Ishikawa (cell line): ENCODE measurements around the gene RYR3.

ENCODE experiments used
- CEBPB ChIP-seq: IDR thresholded peaks from 2 replicates; pipeline ENCODE4 v1.6.1; 2012
- CREB1 ChIP-seq: IDR thresholded peaks from 2 replicates; pipeline ENCODE4 v1.6.1; 2012; ENCODE audit warnings: low read depth
- EGR1 ChIP-seq: IDR thresholded peaks from 2 replicates; pipeline ENCODE4 v1.6.1; 2012
- EP300 ChIP-seq: IDR thresholded peaks from 2 replicates; pipeline ENCODE4 v1.6.1; 2012; ENCODE audit warnings: borderline replicate concordance
- FOXM1 ChIP-seq: IDR thresholded peaks from 2 replicates; pipeline ENCODE4 v1.6.1; 2012; ENCODE audit warnings: low read depth, borderline replicate concordance
- NFIC ChIP-seq: IDR thresholded peaks from 2 replicates; pipeline ENCODE4 v1.6.1; 2012
- RAD21 ChIP-seq: IDR thresholded peaks from 2 replicates; pipeline ENCODE4 v1.6.1; 2012; ENCODE audit warnings: low read depth
- TAF1 ChIP-seq: IDR thresholded peaks from 2 replicates; pipeline ENCODE4 v1.6.1; 2012; ENCODE audit warnings: low read depth, mild to moderate bottlenecking
- TCF12 ChIP-seq: IDR thresholded peaks from 2 replicates; pipeline ENCODE4 v1.6.1; 2012; ENCODE audit warnings: low read depth
- TEAD4 ChIP-seq: IDR thresholded peaks from 2 replicates; pipeline ENCODE4 v1.6.1; 2012
- USF1 ChIP-seq: IDR thresholded peaks from 2 replicates; pipeline ENCODE4 v1.6.1; 2012
- YY1 ChIP-seq: IDR thresholded peaks from 2 replicates; pipeline ENCODE4 v1.6.1; 2012; ENCODE audit warnings: low read depth
- ZBTB7A ChIP-seq: IDR thresholded peaks from 2 replicates; pipeline ENCODE4 v1.6.1; 2012; ENCODE audit warnings: low read depth
- TF ChIP-seq, protein P1 (sequence below): IDR thresholded peaks from 2 replicates; pipeline ENCODE4 v1.6.1; 2012; ENCODE audit warnings: low read depth, mild to moderate bottlenecking
- TF ChIP-seq, protein P2 (sequence below): IDR thresholded peaks from 2 replicates; pipeline ENCODE4 v1.6.1; 2012

RYR3 gene

DNA sequence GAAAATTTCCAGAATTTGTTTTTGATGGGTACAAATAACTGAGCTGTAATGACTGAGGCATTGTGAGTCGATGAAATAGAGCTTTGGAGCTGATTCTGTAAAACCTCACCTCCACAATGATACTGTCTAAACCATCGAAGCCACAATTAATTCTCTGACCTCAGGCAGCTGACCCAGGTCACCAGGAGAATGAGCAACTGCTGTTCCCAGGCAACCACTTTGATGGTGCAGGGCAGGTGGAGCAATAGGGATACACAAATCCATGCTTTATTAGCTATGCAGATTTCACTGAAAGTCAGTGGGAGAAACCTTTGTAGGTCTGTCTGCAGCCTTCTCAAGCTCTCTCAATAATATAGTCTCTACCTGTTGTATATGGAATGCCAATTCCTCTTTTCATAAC is 204.4 kb downstream of the RYR3 start:
- TF ChIP-seq RAD21 (no peak), NFIC (no peak), EGR1 (no peak)

- TF ChIP-seq EGR1 = no peak
- no peak for TF ChIP-seq TEAD4
- no peak for TF ChIP-seq RAD21
- no peak for TF ChIP-seq NFIC
- TF ChIP-seq, protein P1, sequence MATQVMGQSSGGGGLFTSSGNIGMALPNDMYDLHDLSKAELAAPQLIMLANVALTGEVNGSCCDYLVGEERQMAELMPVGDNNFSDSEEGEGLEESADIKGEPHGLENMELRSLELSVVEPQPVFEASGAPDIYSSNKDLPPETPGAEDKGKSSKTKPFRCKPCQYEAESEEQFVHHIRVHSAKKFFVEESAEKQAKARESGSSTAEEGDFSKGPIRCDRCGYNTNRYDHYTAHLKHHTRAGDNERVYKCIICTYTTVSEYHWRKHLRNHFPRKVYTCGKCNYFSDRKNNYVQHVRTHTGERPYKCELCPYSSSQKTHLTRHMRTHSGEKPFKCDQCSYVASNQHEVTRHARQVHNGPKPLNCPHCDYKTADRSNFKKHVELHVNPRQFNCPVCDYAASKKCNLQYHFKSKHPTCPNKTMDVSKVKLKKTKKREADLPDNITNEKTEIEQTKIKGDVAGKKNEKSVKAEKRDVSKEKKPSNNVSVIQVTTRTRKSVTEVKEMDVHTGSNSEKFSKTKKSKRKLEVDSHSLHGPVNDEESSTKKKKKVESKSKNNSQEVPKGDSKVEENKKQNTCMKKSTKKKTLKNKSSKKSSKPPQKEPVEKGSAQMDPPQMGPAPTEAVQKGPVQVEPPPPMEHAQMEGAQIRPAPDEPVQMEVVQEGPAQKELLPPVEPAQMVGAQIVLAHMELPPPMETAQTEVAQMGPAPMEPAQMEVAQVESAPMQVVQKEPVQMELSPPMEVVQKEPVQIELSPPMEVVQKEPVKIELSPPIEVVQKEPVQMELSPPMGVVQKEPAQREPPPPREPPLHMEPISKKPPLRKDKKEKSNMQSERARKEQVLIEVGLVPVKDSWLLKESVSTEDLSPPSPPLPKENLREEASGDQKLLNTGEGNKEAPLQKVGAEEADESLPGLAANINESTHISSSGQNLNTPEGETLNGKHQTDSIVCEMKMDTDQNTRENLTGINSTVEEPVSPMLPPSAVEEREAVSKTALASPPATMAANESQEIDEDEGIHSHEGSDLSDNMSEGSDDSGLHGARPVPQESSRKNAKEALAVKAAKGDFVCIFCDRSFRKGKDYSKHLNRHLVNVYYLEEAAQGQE = no peak
- TF ChIP-seq TCF12 = no peak
- no peak for TF ChIP-seq FOXM1
- TF ChIP-seq, protein P2, sequence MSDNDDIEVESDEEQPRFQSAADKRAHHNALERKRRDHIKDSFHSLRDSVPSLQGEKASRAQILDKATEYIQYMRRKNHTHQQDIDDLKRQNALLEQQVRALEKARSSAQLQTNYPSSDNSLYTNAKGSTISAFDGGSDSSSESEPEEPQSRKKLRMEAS = no peak
- TF ChIP-seq CREB1 = no peak
- no peak for TF ChIP-seq ZBTB7A
- TF ChIP-seq EP300 = no peak
- TF ChIP-seq YY1 = no peak
- TF ChIP-seq CEBPB = no peak
- no peak for TF ChIP-seq USF1
- no peak for TF ChIP-seq TAF1
Observed at GRCh38 chr15:33516563-33516962, 205.8 kb downstream of the RYR3 start.

DNA sequence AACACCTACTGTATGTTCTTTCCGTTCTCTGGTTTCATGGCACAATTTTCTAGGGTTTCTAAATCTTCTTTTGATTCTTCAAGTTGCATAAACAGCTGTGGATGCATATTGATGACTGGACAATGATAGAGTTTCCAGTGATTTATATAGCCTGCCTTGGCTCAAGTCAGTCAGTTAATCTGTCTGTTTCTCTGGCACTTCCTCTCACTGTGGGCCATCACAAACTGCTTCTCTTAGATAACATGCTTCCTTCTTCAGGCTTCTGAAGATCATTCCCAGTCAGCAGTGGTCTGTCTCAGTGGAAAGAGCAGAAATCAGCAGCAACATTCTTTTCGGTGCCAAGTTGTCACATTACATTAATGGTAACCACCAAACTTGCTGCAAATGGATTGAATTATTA is 207.2 kb downstream of the RYR3 start:
- TF ChIP-seq TEAD4 (no peak), RAD21 (no peak), EP300 (no peak), CREB1 (no peak), NFIC (no peak), ZBTB7A (no peak), TCF12 (no peak), EGR1 (no peak), USF1 (no peak)
- TF ChIP-seq, protein P2 = no peak
- TF ChIP-seq, protein P1 = no peak

- TF ChIP-seq TAF1 (no peak), EGR1 (no peak), CEBPB (no peak), TEAD4 (no peak), FOXM1 (no peak), RAD21 (no peak), EP300 (no peak), YY1 (no peak), USF1 (no peak), CREB1 (no peak)
- TF ChIP-seq, protein P1 = no peak
Observed at GRCh38 chr15:33518421-33518820, 207.7 kb downstream of the RYR3 start.

DNA sequence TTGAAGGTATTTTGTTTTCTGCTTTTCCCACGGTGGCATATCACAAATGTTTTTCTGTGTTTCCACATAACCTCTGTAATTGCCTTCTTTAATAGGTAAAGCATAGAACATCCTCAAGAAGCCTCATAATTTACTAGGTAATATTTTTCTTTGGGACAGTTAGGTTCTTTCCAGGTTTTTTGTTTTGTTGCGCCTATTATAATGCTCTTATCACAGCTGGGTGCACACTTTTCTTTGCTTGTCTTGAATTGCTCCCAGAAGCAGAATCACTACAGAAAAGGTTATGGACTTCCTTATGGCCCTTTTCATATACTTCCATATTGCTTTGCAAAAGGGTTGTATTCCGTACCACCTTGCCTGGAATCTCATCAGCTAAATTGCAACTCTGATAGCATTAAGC is 213.5 kb downstream of the RYR3 start:
- no peak for TF ChIP-seq FOXM1
- TF ChIP-seq EGR1 = no peak
- no peak for TF ChIP-seq CREB1
- TF ChIP-seq ZBTB7A = no peak
- TF ChIP-seq, protein P2 = no peak
- TF ChIP-seq CEBPB = no peak
- TF ChIP-seq TAF1 = no peak
- TF ChIP-seq NFIC = no peak
- TF ChIP-seq TCF12 = no peak
- TF ChIP-seq, protein P1 = no peak
- TF ChIP-seq USF1 = no peak
- TF ChIP-seq RAD21 = no peak
- no peak for TF ChIP-seq YY1
- no peak for TF ChIP-seq TEAD4
- TF ChIP-seq EP300 = no peak
